HG02885 (cell line): Measurements from ENCODE around the gene USP20.

Experiments
- ATAC-seq: cut with Tn5 transposase; IDR thresholded peaks from one replicate; pipeline ENCODE4 v1.9.1; 2021; ENCODE audit warnings: mild to moderate bottlenecking; ENCODE audit not compliant: unreplicated experiment, poor library complexity

Gene USP20

DNA sequence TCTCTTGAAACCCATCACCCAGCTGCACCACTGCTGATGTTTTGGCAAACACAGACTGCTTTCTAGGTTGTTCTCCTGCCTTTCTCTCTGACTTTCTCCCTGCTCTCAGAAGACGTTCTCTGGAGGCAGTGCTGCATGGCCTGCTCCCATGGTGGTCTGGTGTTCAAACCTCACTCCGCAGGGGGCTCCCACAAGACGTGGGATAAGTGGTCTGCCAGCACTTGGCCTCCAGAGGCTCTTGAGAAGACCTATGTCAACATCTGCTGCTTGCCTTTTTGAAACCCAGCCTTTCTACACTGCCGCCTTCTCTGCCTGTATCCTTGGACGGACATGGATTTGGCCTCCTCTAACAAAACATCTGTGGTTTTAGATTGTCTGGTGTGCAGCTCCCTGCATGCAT lies 16.6 kb downstream of the USP20 start:
- ATAC-seq: no peak

DNA sequence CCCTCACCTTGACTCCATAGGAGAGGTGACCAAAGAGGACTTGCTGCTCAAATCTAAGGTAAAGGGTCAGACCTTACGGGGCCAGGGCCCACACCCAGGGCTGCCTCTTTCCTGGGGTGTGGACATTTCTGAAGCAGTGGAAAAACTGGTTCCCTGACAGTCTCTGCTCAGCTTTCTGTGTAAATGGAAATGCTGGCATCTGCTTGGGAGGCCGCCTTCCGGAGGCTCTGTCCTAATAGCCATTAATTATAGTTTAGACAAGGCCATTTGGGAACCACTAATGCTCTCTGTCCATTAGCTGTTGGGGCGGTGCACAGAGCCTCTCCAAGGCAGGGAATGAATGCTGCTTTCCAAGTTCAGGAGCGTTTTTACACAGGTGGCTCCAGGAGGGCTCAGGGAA lies 17.3 kb downstream of the USP20 start:
- ATAC-seq: no peak

DNA sequence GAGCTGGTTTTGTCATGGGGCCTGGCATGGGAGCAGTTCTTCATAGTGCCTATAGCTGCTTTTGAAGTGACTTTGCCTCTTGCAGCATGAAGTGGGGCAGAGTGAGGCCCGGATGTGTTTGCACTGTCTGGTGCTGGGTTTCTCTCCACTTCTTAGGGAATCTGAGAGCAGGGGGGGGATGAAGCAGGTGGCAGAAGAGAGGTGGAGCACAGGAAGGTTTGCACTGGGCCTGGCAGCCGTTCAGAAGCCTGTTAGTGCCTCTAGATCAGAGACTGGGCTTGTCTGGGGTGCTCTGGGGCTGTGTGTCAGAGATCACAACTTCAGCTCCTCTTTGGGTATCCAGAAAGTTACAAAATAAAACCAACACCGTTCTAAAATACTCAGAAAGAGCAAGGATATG lies 18.4 kb downstream of the USP20 start:
- no peak for ATAC-seq

DNA sequence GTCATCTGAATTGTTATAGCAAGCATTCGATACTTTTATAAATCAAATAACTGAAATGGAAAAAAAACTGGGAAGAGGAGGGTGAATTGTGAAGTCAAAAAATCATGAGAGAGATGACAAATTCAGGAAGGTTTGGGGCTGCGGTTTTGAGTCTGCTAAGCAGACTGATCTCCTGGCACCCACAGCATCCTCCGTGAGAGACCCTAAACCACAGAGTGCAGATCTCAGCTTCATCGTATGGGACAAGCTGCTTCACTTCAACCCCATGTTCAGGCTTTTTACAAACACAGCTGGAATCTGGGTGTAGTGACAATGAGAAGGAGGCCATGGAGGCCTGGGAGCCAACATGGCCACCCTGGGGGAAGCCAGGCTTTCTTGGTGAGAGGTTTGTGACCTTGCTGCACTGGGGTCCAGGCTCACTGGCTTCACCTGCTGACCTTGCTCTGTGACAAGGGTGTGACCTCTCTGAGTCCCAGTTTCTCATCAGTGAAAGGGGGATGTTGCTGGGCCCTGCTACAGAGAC lies 19.4 kb downstream of the USP20 start:
- ATAC-seq: no peak

DNA sequence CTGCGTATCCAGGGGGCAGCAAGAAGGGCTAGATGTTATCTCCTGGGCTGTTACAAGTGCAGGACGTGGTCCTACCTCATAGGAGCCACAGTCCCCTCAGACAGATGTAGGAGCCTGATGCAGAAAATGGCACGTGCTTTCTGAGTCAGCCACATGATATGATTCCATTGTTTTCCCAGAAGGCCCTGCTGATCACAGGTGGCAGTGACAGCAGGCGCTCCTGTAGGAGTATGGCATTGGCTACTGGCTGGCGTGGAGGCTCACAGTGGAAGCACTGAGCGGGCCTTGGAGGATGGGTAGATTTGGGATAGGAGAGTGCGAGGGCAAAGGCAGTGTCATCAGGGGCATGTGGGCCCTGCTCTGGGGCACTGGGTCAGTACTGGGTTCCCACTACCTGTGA lies 21.9 kb downstream of the USP20 start:
- ATAC-seq: no peak

DNA sequence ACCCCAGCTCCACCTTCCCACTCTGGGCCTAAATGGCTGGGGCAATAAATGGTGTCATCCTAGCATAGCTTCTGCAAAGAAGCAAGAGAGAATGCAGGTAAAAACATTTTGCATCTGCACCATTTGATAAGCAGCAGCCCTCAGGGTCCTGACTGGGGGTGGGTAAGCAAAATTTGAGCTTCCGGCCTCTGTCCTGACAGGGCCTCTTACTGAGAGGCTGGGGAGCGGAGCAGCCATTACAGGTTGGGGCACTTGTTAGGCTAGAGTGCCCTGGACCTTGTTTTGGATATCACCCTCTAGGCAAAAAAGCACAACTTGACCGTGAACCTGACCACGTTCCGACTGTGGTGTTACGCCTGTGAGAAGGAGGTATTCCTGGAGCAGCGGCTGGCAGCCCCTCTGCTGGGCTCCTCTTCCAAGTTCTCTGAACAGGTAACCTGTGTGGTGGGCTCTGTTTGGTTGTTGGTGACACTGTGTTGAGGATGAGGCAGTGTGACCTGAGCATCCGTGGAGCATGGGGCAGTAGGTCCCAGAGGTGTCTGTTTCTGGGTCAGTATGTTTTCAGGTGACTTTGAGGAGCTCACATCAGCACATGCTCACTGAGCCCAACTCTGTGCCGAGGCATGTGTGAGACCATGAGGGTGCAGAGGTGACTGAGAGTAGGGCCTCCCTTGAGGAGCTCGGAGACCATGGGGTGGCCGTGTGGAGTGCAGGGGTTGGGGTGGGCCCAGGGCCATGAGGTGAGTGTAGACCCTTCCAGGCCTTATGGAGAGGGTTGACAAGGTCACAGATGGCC lies 23.1 kb downstream of the USP20 start:
- ATAC-seq: no peak

DNA sequence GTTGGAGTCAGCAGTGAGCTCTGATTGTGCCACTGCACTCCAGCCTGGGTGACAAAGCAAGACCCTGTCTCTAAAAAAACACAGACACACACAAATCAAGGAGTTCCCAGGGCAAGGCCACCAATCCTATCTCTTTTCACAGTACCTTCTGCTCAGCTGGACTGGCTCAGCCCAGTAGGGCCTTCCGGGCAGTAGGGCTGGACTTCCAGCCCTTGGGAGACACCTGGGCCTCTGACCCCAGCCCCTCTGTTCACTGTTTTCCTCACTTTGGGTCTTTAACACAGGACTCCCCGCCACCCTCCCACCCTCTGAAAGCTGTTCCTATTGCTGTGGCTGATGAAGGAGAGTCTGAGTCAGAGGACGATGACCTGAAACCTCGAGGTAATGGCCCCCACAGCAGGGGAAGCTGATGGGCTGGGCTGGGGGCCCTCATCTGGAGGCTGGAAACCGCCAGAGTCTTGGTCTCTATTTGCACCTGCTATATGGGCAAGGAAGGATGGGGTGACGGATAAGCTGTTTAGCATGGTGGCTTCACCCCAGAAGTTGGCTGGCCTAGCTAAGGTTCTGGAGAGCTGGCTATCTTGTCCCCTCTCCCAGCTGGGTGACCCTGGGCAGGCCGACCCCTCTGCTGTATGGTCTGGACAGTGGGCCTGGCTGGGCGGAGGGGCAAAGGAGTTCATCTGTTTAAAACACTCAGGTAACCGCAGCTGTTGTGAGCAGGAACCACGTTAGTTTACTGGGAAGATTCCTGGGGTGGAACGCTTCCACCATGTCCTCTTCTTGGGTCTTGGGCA lies 25.6 kb downstream of the USP20 start:
- no peak for ATAC-seq

DNA sequence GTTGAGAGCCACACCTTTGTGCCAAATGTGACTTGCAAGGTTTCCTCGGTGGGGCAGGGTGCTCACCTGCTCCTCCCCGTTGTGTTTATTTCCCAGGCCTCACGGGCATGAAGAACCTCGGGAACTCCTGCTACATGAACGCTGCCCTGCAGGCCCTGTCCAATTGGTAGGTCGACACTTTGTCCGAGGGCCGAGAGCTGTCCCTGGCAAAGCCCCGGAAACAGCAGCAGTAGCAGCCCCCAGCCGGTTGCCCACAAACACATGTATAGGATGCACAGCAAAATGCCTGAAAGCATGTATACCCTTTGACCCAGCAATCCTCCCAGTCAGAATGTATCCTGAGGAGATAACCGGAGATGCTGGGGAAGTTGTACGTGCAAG lies 26.2 kb downstream of the USP20 start:
- ATAC-seq: no peak

DNA sequence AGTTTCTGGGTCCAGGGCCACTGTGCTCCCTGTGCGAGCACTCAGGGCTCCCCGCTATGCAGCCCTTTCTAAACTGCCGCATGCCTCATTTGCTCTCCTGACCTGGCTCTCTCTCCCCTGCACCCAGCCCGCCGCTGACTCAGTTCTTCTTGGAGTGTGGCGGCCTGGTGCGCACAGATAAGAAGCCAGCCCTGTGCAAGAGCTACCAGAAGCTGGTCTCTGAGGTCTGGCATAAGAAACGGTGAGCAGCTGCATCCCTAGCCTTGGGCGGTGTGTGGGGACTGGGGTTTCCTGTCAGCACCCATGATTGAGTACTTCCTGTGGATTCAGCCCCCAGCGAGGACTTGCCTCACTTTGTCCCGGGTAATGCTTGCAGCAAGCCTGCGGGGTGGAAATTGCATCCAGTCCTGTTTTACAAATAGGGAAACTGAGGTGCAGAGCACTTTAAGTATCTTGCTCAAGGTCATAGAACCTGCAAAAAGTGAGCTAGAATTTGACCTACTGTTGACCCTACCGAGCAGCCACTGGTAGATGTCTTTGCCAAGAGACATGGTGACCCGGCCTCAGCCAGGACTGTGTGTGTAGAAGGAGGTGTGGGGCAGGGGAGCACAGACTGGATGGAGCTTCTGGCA lies 27.9 kb downstream of the USP20 start:
- no peak for ATAC-seq

DNA sequence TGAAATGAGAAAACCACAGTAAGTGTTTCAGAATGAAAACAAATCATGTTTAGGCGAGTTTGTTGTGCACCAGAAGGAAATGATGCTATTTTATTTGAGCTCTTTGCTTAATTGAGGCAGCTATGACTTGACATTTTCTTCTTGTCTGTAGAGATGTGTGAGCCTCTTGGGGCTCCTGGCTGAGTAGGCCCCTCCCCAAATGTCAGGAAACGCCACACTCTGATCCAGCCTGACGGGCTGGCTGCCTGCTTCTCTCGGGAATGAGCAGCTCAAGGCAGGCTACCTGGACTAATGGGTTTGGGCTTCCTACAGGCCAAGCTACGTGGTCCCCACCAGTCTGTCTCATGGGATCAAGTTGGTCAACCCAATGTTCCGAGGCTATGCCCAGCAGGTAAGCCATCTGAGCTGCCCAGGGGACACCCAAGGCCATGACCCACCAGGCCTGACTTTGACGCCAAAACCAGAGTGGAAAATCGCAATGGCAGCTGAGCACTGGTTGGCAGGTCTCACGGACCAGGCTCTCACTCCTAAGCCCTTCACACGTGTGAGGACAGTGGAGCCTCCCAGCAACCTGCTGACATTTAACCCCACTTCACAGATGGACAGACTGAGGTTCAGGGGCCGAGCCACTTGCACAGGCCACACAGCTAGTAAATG lies 29.9 kb downstream of the USP20 start:
- ATAC-seq: no peak

DNA sequence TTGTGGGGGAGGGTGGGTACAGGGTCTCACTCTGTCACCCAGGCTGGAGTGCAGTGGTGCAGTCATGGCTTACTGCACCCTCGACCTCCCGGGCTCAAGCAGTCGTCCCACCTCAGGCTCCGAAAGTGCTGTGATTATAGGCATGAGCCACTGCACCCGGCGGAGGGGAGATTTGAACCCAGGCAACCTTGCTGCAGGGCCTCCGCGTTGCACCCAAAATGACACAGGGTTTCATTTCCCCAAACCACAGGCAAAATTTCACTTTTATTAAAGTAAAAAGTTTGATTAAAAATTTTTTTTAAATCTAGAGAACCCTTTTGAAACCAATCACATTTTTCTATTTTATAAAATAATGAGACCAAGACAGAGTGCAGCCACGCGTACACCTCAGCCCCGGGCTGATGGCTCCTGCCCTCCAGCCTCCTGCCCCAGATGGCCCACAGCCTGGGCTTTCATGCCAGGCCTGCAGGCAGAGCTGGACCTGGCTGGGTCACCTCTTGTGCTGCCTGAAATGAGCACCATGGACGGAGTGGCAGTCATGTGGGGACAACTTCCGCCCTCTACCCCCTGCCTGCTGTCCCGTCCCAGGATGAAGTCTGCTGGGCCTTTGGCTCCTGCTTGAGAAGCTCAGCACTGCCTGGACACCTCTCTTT lies 30.5 kb downstream of the USP20 start:
- no peak for ATAC-seq

DNA sequence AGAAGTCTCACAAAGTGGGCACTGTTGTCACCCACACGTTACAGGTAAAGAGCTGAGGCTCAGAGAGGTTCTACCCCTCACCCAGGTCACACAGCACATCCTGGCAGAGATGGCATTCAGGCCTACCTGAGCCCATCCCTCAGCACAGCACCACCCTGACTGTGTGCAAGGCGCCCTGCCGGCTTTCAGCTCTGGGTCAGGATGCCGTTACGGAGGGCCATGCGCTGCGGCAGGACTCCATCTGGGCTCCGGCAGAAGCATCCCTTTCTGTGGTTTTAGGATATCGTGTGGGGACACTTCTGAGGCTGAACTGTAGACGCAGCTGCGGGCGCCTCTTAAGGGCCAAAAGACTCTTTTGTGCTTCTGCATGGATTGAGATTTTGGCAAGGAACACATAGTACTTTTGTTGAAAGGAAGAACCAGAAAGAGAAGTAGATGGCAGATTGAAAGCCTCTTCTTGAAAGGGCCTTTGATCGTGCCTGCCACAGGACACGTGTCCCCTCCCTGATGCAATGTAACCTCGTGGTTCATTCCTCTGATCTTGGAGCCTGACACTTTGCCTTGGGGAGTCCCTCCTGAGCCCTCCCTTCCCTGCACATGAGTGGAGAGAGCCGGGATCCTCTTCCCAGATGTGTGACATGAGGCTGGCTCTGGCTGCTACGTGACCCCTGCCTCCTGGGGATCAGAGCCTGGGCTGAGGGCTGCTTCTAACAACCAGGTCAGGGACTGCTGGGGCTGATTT lies 31.3 kb downstream of the USP20 start:
- no peak for ATAC-seq

DNA sequence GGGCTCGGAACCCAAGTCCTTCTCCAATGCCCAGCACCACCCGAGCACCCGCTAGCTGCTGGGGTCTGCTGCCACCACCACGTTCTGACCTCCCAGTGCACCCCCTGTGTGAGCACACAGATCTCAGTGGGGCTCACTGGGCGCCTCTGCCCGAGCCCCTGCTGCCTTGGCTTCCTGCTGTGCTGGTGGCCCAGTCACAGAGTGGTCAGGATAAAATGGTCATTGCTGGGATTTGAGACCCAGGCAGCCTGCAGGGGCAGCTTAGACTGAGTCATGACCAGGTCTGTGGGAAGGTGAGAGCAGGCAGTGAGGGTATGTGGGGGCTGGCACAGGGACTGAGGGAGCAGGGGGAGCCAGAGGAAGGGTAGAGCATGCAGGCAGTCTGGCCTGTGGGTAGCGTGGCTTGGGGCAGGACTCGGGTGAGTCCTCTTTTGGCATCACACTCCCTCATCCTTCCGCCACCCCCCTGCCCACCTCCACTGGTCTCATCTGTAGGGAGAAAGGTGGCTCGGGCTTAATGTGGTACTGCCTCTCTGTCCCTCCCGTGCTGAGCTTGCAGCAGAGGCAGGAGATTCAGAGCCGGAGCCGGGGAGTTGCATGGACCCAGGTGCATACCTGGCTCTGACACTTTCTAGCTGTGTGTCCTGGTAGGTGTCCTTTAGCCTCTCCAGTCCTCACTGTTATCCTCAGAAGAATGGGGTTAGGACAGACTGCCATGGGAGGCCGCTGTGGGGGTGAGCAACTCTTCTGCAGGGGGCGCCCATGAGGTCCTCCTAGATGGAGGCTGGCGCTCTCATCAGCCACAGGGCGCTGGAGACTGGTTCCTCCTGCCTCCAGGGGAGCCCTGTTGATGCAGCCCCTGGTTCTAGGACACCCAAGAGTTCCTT lies 32.1 kb downstream of the USP20 start:
- ATAC-seq: no peak

DNA sequence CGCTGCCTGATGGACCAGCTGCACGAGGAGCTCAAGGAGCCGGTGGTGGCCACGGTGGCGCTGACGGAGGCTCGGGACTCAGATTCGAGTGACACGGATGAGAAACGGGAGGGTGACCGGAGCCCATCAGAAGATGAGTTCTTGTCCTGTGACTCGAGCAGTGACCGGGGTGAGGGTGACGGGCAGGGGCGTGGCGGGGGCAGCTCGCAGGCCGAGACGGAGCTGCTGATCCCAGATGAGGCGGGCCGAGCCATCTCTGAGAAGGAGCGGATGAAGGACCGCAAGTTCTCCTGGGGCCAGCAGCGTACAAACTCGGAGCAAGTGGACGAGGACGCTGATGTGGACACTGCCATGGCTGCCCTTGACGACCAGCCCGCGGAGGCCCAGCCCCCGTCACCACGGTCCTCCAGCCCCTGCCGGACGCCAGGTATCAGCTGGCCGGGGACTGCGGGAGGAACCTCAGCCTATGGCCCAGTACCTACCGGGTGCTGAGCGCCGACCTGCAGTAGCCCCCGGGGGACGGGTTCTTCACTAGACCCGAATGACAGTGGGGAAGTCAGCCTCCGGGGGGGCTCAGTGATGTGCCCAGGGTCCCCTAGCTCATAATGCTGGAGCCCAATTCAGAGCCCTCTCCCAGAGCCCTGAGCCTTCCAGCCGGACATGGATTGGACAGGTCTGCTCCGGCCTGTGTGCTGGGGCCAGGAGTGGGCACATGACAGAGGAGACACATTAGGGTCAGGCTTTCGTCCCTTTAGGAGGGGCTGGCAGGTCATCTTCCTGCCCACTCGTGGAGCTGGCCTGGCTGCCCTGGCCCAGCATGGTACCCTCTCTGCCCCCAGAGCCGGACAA lies 33.0 kb downstream of the USP20 start:
- ATAC-seq: no peak

DNA sequence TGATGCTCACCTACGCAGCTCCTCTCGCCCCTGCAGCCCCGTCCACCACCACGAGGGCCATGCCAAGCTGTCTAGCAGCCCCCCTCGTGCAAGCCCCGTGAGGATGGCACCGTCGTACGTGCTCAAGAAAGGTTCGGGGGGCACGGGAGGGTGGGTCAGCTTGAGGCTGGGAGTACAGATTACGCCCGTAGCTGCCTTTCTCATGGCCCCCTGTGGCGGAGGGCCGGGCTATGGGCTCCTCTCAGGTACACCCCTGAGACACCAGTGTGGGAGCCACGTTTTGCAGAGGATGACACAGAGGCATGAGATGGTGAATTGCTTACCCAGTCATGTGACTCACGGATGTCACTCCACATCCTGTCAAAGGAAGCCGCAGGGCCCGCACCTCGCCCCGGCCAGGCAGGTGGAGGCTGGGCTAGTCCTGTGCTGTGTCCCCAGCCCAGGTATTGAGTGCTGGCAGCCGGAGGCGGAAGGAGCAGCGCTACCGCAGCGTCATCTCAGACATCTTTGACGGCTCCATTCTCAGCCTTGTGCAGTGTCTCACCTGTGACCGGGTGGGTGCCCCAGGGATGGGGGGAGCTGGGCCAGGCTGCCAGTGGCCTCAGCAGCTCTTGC lies 33.7 kb downstream of the USP20 start:
- ATAC-seq: no peak

DNA sequence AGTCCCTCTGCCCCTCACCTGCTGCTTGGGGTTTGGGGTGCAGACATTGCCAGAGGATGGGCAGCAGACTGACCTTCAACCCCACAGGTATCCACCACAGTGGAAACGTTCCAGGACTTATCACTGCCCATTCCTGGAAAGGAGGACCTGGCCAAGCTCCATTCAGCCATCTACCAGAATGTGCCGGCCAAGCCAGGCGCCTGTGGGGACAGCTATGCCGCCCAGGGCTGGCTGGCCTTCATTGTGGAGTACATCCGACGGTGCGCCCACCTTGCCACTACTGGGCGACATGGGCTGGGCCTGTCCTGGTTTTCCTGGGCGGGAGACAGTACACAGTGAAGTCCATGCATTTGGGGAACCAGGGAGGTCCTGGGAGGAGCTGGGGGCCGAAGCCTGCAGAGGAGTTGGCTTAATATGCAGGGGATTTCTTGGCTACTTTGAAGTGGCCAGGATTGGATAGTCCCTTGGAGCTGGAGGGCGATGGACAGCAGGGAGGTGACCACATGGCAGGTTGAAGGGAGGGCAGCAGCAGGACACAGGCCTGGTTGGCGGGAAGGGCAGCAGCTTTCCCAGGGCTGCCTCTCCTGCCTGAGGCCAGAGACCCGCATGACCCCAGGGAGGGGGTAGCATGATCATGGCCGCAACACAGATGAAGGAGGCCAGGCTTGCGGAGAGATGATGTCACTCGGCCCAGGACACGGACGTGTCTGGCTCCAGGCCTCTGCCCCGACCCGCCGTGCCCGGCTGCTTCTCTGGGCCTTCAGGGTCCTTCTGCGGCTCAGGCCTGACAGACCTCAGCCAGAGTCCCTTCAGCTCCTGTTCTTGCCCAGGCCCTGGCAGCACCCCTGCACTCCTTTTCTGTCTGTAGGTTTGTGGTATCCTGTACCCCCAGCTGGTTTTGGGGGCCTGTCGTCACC lies 34.6 kb downstream of the USP20 start:
- no peak for ATAC-seq
